Gastroesophageal sphincter (tissue), 4 donors: ENCODE results near the gene ATP5F1D. TPM values are rescaled to one million over a fixed set of nuclear protein-coding genes. Genes with fewer than 3 reads are reported as not detected.

Source experiments
- ATAC-seq: fragments of 150-250 bp; one replicate; pipeline ENCODE4 v1.9.1; 2016; ENCODE audit warnings: mild to moderate bottlenecking, moderate library complexity
- H3K27ac ChIP-seq, 4 donors: fragments of 200-600 bp; sonication (generic) in 3 of 4; 1 replicate in 3 of 4; 2 replicates in 1 of 4; pipeline ENCODE4 v1.5.1; 2016 to 2019
- H3K27me3 ChIP-seq: fragments of 200-600 bp; sonication (generic); one replicate; pipeline ENCODE4 v1.5.1; 2019
- H3K36me3 ChIP-seq, 2 donors: fragments of 200-600 bp; sonication (generic); one replicate each; pipeline ENCODE4 v1.5.1; 2019; ENCODE audit warnings: control low read depth in 1 of 2
- H3K4me1 ChIP-seq, 3 donors: fragments of 200-600 bp; sonication (generic); 1 replicate in 2 of 3; 2 replicates in 1 of 3; pipeline ENCODE4 v1.5.1; 2016 to 2019; ENCODE audit warnings: control low read depth in 2 of 3
- H3K4me3 ChIP-seq, 2 donors: fragments of 200-600 bp; sonication (generic); one replicate each; pipeline ENCODE4 v1.5.1; 2019; ENCODE audit warnings: mild to moderate bottlenecking in 1 of 2, moderate library complexity in 1 of 2
- H3K9me3 ChIP-seq, 3 donors: fragments of 200-600 bp; sonication (generic); one replicate each; pipeline ENCODE4 v1.5.1; 2017 to 2019; ENCODE audit warnings: control low read depth in 2 of 3
- CTCF ChIP-seq, 4 experiments: fragments of 200-600 bp in 2 of 4; fragments of 450-650 bp in 2 of 4; sonication (generic) in 1 of 4; IDR thresholded peaks; one replicate each; pipeline ENCODE4 v1.5.1; 2017 to 2019; ENCODE audit warnings: antibody characterized with exemption in 4 of 4, mild to moderate bottlenecking in 2 of 4, moderate library complexity in 2 of 4
- EP300 ChIP-seq: sonication (generic); formaldehyde crosslinking; IDR thresholded peaks from one replicate; pipeline ENCODE4 v1.6.1; 2017; ENCODE audit warnings: antibody characterized with exemption, mild to moderate bottlenecking
- POLR2A ChIP-seq, 2 donors: fragments of 450-650 bp; IDR thresholded peaks; one replicate each; pipeline ENCODE4 v1.6.1; 2017; ENCODE audit warnings: antibody characterized with exemption in 2 of 2, mild to moderate bottlenecking in 2 of 2, moderate library complexity in 1 of 2
- POLR2AphosphoS5 ChIP-seq: sonication (generic); formaldehyde crosslinking; IDR thresholded peaks from one replicate; pipeline ENCODE4 v1.6.1; 2017; ENCODE audit warnings: antibody characterized with exemption
- WGBS, 2 donors: methylation state at CpG; one replicate each; pipeline ENCODE4 v1.1.5; 2018; ENCODE audit warnings: low coverage in 1 of 2; 5-methylcytosine and 5-hydroxymethylcytosine counted together
- total RNA-seq, 4 donors: library from RNA; depleted of rRNA; stranded (reverse); fragments of >200 nt; gene quantifications; one replicate each; pipeline ENCODE4 v1.1.0, GENCODE V29; 2016

ATP5F1D gene
- total RNA-seq, 4 donors from 2014 or later: 62.3 to 116 (median 84.1) TPM

- TF ChIP-seq CTCF (IDR thresholded peaks at IDR 0.05) (no peak), POLR2AphosphoS5 (peak; percentile 75)
- peak; percentile 13 for ATAC-seq
- Histone ChIP-seq H3K36me3 (peaks cover 0 to 14% of the 10 kb centered on the region in 2 donors), H3K9me3 (no peaks in the 10 kb centered on the region), H3K27me3 (no peaks in the 10 kb centered on the region), H3K27ac (peak overlapping the region; percentile 74 to 100 (median 94)), H3K4me3 (peak overlapping the region in 1 of 2 donors; percentile 70), H3K4me1 (peaks cover 4 to 89% (median 62%) of the 10 kb centered on the region in 3 donors)
- WGBS, 2 donors: 19% methylated on average over 3 of the region's 28 CpGs; no CpG with 5 or more reads in 1 of the 2 donors
These were observed 20.5 kb downstream of the ATP5F1D start for GRCh38 chr19:1261798-1262622.

DNA sequence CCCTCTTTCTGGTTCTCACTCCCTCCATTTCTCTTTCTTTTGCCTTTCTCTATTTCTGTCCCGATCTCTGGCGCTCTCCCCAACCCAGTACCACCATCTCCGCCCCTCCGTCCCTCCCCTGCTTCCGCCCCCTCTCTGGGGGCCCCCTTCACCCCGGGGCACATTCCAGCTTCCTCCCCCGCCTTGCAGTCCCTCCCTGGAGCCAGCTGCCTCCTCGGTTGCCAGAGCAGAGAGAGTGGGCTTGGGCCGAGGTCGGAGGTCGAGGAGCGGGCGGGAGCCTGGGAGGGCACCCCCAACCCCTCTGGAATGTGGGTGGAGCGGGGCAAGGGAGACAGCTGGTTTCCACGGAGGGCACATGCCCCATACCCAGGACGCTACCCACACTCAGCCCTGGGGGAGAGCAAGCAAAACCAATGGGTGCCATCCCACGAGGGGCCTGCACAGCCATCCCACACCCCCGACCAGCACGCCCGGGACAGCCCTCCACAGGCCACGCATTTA lies 21.1 kb downstream of the ATP5F1D start:
- no peak overlapping the region for H3K4me3 ChIP-seq
- WGBS, 2 donors: 42 to 60% methylated on average over 1 to 6 of the region's 21 CpGs
- no peaks in the 10 kb centered on the region for H3K9me3 ChIP-seq
- H3K36me3 ChIP-seq: peaks cover 0 to 7% of the 10 kb centered on the region in 2 donors
- H3K4me1 ChIP-seq: peaks cover 4 to 89% (median 69%) of the 10 kb centered on the region in 3 donors
- H3K27me3 ChIP-seq: no peaks in the 10 kb centered on the region
- TF ChIP-seq POLR2A (IDR thresholded peaks at IDR 0.05) (no peak), POLR2AphosphoS5 (no peak), EP300 (no peak), CTCF (IDR thresholded peaks at IDR 0.05) (no peak)
- ATAC-seq: no peak
- H3K27ac ChIP-seq: peak overlapping the region; percentile 74 to 100 (median 94)

- Histone ChIP-seq H3K4me1 (peaks cover 4 to 89% (median 70%) of the 10 kb centered on the region in 3 donors), H3K27me3 (no peaks in the 10 kb centered on the region), H3K9me3 (no peaks in the 10 kb centered on the region), H3K4me3 (no peak overlapping the region), H3K36me3 (peaks cover 0 to 2% of the 10 kb centered on the region in 2 donors), H3K27ac (peak overlapping the region in 3 of 4 donors; percentile 89 to 100 (median 99))
- ATAC-seq: no peak
- TF ChIP-seq CTCF (IDR thresholded peaks at IDR 0.05): no peak
- no peak for TF ChIP-seq POLR2A (IDR thresholded peaks at IDR 0.05)
- TF ChIP-seq POLR2AphosphoS5: no peak
- no peak for TF ChIP-seq EP300
- 83% methylated on average over 1 of the region's 5 CpGs; no CpG with 5 or more reads in 1 of the 2 donors for WGBS, 2 donors
These were observed 21.6 kb downstream of the ATP5F1D start for GRCh38 chr19:1263188-1263587.

DNA sequence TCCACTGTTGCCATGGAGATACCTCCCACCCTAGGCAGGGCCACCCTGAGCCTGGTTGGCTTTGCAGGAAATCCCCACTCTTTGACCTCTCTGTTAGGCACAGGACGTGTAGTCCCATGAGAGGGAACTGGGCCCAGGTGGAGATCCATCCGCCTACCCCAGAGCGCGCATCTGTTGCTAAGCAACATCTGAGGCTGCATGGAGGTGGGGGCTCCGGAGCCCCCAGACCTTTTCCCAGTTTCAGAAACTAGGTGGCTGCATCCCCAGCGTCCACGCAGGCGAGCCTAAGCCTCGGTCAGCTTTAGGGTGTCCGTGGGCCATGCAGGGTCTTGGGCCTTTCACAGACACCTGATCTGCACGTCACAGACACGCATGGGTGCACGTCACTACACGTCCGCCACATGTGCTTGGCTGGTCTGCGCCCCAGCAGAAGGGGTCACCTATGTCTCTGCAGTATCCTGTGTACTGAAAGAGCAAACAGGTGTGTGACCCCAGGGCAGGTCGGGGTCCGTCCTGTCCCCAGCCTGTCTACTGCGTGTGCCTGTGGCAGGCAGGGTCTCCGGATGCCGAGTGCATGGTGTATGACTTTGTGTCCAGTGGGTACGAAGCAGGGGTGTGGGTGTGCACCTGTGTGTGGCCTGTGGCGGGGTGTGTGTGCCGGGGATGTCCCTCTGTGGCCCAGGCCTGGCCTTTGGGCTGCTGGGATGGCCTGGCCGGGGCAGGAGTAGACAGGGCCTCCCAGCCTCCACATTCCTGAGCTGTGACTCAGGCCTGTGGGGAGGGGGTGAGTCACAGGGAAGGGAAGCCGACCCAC lies 23.5 kb downstream of the ATP5F1D start:
- Histone ChIP-seq H3K9me3 (no peaks in the 10 kb centered on the region), H3K27me3 (no peaks in the 10 kb centered on the region), H3K4me3 (peak overlapping the region in 1 of 2 donors; percentile 62), H3K36me3 (no peaks in the 10 kb centered on the region), H3K4me1 (peaks cover 4 to 83% (median 60%) of the 10 kb centered on the region in 3 donors), H3K27ac (peak overlapping the region; percentile 45 to 100 (median 94))
- peak; percentile 20 for ATAC-seq
- TF ChIP-seq CTCF (IDR thresholded peaks at IDR 0.05) (no peak), POLR2AphosphoS5 (peak; percentile 7), POLR2A (IDR thresholded peaks at IDR 0.05) (no peak), EP300 (no peak)
- no CpG with 5 or more reads among the region's 26 CpGs for WGBS, 2 donors
